Thyroid gland (tissue), 4 donors: ENCODE results near the gene PRMT7.

Source experiments
- CTCF ChIP-seq, 6 experiments: fragments of 200-600 bp in 3 of 6; fragments of 450-650 bp in 3 of 6; sonication (generic) in 3 of 6; IDR thresholded peaks; one replicate each; pipeline ENCODE4 v1.5.1; 2016 to 2019; ENCODE audit warnings: antibody characterized with exemption in 6 of 6, mild to moderate bottlenecking in 2 of 6, inconsistent platforms in 1 of 6, moderate library complexity in 1 of 6
- POLR2A ChIP-seq, 2 donors: fragments of 450-650 bp; IDR thresholded peaks; one replicate each; pipeline ENCODE4 v1.6.1; 2017; ENCODE audit warnings: antibody characterized with exemption in 2 of 2, mild to moderate bottlenecking in 2 of 2, moderate library complexity in 1 of 2

- TF ChIP-seq CTCF (IDR thresholded peaks at IDR 0.05) = no peak
- TF ChIP-seq POLR2A (IDR thresholded peaks at IDR 0.05) = no peak
Observed at GRCh38 chr16:68335175-68335574, 24.4 kb downstream of the PRMT7 start.
